GM12892 (cell line): ENCODE results near the gene LBH.

Experiments used
- DNase-seq: peaks from one replicate; pipeline ENCODE4 v3.0.0; 2011; ENCODE audit not compliant: insufficient read length
- FAIRE-seq: peaks from 2 replicates; lab custom pipeline; 2011; peaks lifted over from hg19 to GRCh38; lab: Jason Lieb, UNC
- POLR2A ChIP-seq: IDR thresholded peaks from 2 replicates; pipeline ENCODE4 v1.6.1; 2011; ENCODE audit warnings: low read depth, low read length, control low read depth
- POLR2AphosphoS5 ChIP-seq: IDR thresholded peaks from 2 replicates; pipeline ENCODE4 v1.6.1; 2011; ENCODE audit warnings: low read depth, low read length, control low read depth
- TAF1 ChIP-seq: IDR thresholded peaks from 2 replicates; pipeline ENCODE4 v1.6.1; 2011; ENCODE audit warnings: low read depth, mild to moderate bottlenecking, control low read depth, low read length, borderline replicate concordance

LBH gene

GRCh38 chr2:30287857-30288513 lies 56.7 kb downstream of the LBH start:
- DNase-seq (no peak), FAIRE-seq (no peak)
- TF ChIP-seq POLR2AphosphoS5 (no peak), POLR2A (no peak), TAF1 (no peak)

- no peak for DNase-seq
Measured at GRCh38 chr2:30288561-30288960, 57.2 kb downstream of the LBH start.

DNA sequence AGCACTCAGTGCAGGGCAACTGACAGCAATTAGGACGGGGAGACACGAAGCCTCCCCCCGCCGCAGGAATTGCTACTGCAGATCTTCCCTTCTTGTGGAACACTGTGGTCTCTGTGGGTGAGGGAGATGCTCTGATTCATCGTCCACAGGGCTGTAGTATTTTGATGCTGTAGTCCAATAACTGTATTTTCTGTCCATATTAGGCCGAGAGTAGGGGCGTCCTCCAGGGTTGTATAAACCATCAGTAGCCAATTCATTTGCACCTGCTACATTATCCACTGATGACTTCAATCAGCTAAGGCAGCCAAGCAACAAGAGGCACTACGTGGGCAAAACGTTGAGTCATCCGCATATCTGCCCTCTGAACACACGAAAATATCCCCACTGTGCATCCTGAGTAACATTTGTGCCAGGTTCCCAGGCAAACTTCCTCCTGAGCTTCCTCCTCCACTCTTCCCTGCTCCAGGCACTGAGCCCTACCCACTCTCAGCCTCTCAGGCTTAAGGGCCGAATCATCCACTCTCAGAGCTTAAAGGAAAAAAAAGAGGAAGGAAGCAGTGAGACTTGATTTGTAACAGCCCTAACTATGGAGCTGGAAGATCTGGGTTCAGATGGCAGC lies 62.1 kb downstream of the LBH start:
- DNase-seq: no peak
- FAIRE-seq: no peak
- TF ChIP-seq POLR2A: no peak
- TF ChIP-seq POLR2AphosphoS5: no peak
- TF ChIP-seq TAF1: no peak

More at GRCh38 chr2:30288561-30288960, 57.2 kb downstream of the LBH start:
- TF ChIP-seq POLR2A: no peak
- no peak for TF ChIP-seq POLR2AphosphoS5
- no peak for TF ChIP-seq TAF1
- FAIRE-seq: no peak

GRCh38 chr2:30294133-30294532 lies 62.8 kb downstream of the LBH start:
- TF ChIP-seq POLR2AphosphoS5: no peak
- TF ChIP-seq TAF1: no peak
- no peak for TF ChIP-seq POLR2A
- no peak for FAIRE-seq
- no peak for DNase-seq

DNA sequence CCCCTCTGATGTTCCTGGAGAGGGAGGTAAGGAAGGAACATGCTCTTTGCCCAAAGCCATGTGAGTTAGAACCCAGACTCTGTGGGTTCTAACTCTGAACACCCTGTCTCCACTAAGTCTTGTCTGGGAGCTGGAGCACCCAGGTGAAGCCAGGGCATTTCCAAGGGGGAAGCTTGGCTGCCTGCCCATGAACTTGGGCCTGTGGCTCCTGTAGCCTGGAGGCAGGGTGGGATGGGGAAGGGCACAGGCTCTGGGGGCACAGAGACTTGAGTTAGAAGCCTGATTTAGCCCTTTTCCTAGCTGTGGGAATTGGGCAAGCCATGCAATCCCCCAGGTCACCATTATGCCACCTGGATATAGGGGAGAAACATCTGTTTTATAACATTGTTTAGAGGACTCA lies 65.2 kb downstream of the LBH start:
- no peak for FAIRE-seq
- no peak for TF ChIP-seq TAF1
- TF ChIP-seq POLR2A: no peak
- no peak for TF ChIP-seq POLR2AphosphoS5
- no peak for DNase-seq

DNA sequence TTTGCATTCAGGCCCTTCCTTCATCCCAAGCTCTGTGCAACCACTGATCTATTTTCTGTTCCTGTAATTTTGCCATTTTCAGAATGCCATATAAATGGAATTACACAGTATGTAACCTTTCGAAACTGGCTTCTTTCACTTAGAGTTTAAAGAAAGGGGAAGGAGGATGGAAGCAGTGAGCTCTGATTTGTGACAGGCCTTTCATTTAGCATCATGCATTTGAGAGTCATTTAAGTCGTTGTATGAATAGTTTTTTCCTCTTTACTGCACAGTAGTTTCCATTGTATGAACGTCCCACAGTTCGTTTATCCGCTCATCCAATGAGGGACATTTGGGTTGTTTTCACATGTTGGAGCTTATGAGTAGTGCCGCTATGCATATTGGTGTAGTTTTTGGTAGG lies 67.0 kb downstream of the LBH start:
- DNase-seq (no peak), FAIRE-seq (no peak)
- TF ChIP-seq POLR2AphosphoS5: no peak
- TF ChIP-seq TAF1: no peak
- TF ChIP-seq POLR2A: no peak

DNA sequence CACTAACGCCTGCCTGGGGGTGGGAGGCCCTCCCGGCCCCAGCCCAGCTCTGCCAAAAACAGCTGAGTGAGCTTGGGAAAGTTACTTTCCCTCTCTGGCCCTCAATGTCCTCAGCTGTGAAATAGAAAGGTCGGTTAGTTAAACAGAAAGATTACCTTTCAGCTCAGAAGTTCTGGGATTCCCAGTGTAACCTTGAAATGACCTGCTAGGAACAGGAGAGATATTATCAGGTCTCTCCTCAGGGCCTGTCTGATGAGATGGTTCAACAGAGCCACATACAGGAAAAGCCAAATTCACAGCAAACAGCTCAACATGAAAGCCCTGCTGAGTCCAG lies 68.8 kb downstream of the LBH start:
- no peak for FAIRE-seq
- no peak for TF ChIP-seq TAF1
- no peak for TF ChIP-seq POLR2A
- no peak for TF ChIP-seq POLR2AphosphoS5

DNA sequence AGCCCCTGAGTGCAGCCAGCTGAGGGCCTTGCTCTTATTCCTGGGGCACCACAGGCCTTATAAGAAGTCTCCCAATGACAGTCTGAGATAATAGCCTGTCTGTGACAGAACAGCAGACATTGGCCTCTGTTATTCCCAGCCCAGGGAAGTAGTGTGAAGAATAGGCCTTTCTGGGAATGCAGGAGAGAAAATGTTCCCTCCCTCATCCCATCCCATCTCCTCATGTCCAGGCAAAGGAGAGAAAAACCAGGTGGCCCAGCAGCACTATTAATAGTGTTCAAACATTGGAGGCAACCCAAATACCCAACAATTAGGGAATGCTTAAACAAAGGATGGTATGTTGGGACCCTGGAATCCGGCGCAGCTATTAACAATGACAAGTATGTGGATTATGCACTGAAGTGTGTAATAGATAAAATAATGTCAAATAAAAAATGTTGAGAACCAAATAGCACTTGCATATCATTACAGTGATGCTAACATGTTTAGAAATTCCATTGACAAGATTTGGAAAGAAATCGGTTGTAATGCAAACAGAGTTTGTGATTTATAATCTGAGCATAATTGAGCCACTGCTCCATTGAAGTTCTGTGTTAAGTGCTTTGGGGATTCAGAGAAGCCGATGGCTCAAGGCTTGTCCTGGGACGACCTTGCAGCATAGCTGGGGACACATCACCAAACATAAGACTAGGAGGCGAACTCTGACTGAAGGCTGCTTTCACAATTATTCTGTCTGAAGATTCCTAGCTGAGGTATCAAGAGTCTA lies 69.3 kb downstream of the LBH start:
- DNase-seq (no peak), FAIRE-seq (no peak)
- no peak for TF ChIP-seq TAF1
- no peak for TF ChIP-seq POLR2AphosphoS5
- no peak for TF ChIP-seq POLR2A

More for the DNA sequence above, 68.8 kb downstream of the LBH start:
- no peak for DNase-seq

DNA sequence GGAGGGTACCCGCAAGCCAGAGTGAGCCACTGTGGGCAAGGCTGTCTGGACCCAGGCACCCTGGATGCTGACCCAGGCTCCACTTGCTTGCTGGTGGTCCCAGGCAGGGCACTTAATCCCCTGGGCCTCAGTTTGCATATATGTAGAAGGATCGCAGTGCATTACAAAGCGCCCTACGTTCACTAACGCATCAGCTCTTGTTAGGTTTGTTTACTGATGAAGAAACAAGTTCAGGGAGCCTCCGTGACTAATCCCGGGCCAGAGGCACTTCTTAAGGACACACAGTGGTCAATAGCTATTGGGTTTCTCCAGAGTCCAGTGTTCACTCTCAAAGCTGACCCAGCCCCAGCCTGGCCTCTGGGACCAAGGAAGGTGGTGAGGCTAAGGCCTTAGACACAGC lies 70.2 kb downstream of the LBH start:
- FAIRE-seq: no peak
- no peak for DNase-seq

GRCh38 chr2:30302566-30302965 lies 71.2 kb downstream of the LBH start:
- no peak for TF ChIP-seq TAF1
- TF ChIP-seq POLR2AphosphoS5: no peak
- no peak for TF ChIP-seq POLR2A
- DNase-seq (no peak), FAIRE-seq (no peak)

More for the DNA sequence above, 70.2 kb downstream of the LBH start:
- TF ChIP-seq POLR2A (no peak), TAF1 (no peak), POLR2AphosphoS5 (no peak)

DNA sequence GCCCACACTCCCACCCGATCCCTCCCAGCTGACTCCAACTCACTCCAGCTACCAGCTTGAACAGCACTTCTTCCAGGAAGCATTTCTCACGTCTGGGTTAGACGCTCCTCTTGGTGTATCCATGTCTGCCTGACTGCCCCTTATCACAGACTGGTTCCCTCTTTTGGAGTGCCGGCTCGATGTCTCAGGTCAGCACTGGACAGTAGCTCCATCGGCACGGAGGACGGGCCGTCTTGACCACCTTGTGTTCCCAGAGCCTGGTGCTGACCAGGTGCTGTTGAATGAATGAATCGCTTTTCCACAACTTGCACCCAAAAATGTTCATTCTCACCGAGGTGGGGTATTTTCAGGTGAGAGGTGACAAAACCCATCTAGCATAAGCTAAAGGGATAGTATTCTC lies 71.8 kb downstream of the LBH start:
- FAIRE-seq (no peak), DNase-seq (no peak)
- TF ChIP-seq POLR2A (no peak), POLR2AphosphoS5 (no peak), TAF1 (no peak)
